Stimulated activated CD4-positive, alpha-beta T cell treated with anti-CD3 and anti-CD28 coated beads, TNF-alpha, amount 100 ng/mL, for 1 hour (primary cell): ENCODE measurements around the gene PLXNA4.

Source experiments
- DNase-seq, 3 donors: peaks; one replicate each; pipeline ENCODE4 v3.0.0-alpha.2; 2020; ENCODE audit warnings: low read depth in 3 of 3, low spot score in 1 of 3

PLXNA4 gene

GRCh38 chr7:132480534-132480933 is 95.7 kb downstream of the PLXNA4 start:
- no peak for DNase-seq

DNA sequence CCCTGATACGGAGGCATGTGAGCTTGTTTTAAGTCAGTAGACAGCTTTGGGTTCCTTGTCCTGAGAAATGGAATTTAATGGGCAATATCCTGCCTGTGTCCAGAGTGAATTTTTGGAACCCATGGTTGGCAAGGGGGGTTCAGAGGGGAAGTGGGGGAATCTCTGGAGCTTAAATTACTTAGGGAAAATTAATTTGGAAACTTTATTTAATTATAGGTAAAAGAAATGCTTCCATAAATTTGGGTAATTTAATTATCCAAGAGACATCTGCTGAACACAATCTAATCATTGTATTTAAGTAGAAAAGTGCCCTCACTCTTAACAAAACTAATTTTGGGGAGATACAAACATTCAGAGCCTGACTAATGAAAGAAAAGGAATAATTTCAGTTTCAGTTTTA is 99.7 kb downstream of the PLXNA4 start:
- no peak for DNase-seq

DNA sequence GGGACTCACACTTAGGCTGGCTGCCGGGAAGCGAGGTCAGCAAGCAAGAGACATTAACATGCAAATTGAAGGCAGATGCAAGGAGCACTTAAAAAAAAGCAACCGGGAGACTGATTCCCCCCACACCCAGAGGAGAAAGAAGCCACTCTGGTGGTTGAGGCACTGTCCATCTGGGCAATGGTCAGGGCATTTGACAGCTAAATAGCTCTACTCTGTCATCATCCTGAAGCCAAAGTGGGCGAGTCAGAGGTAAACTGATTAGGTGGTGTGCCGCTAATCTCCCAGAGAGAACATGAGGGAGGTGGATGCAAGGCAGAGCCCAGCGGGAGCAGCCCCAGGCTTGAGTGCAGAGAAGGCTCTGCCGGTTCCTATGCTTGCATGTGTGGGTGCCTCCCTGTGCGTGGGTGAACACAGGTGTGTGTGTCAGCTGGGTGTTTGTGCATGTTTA is 100.6 kb downstream of the PLXNA4 start:
- DNase-seq, result no peak

DNA sequence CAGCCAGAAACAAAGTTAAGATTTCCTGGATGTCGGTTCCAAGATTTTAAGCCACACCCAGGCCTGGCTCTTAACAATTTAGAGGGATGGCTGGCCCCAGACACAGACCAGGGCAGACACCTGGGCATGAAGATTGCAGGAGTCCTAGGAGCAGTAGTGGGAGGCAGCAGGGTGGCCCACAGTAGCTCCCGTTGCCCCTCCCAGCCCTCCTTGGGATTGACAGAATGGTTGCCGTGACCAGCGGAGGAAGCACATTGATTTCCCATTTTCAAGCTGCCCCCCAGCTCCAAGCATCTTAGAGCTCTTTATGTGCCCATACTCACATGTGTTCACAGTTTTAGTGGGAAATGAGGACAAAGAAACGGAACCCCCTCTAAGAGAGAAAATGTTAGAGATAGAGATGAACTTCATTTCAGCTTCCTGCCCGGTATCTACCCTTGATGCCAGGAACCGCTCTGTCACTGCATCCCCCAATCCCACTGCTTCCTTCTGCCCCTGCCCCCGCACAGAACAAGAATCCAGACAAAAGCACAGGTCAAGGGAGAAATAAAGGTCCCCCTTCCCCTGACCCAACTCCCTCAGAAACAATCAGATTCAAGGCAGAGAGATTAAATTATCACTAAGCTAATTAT is 101.1 kb downstream of the PLXNA4 start:
- DNase-seq, result no peak

GRCh38 chr7:132472463-132473120 is 103.7 kb downstream of the PLXNA4 start:
- DNase-seq, result no peak

DNA sequence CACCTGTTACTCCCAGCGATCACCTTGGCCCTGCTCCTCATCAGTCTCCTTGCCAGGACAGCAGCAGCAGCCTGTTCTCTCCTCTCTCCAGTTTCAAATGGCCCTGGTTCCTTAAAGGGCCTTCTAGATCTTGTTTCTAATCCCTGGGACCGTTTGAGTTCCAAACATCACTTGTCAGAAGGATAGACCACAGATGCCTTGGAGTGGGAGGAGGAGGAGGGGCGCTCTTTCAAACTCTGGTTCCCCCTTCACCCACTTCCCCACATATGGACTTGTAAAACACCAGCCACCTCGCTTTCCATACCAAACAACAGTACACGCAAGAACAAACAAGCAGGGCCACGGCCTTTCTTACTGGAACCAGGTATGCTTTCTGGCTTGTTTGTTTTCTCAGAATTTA is 104.8 kb downstream of the PLXNA4 start:
- no peak for DNase-seq

- DNase-seq, result no peak
Measured at GRCh38 chr7:132469681-132470080, 106.6 kb downstream of the PLXNA4 start.

- DNase-seq, result no peak
Measured at GRCh38 chr7:132469264-132469663, 107.0 kb downstream of the PLXNA4 start.

DNA sequence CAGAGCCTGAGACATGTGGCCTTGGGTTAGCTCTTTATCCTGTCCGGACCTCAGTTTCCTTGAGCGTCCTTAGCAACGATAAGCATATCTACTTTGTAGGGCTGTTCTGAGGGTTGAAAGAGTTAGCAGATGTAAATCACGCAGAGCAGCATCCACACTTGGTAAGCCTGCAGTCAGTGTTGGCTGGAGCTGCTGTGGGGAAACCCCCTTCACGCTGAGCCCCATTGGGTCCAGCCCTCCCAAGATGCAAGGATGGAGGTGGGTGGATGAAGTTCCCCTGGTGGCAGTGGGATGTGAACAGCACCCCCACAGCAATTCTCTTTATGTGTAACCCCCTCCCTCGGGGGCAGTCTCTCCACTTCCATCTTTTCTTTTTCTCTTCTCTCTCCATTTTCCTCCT is 109.9 kb downstream of the PLXNA4 start:
- DNase-seq, result no peak

DNA sequence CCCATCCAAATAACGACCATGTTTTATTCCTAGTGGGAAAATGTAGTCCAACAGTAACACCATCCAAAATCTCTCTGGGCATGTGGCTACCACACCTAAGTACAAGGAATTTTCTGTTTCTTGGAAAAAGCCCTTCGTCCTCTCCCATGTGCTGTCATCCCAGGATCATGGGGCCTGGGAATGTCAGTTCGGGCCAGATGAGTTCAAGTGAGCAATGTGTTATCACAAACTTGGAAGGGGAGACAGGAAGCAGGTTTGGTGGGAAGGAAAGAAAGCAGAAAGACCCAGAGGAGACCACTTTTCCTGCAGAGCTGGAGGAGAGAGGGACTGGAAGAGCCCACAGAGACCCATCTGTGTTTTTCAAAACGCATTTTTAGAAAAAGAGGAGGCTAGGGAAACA is 110.8 kb downstream of the PLXNA4 start:
- no peak for DNase-seq

- DNase-seq, result no peak
Measured at GRCh38 chr7:132464740-132465139, 111.5 kb downstream of the PLXNA4 start.

- no peak for DNase-seq
Measured at GRCh38 chr7:132463922-132464321, 112.3 kb downstream of the PLXNA4 start.

DNA sequence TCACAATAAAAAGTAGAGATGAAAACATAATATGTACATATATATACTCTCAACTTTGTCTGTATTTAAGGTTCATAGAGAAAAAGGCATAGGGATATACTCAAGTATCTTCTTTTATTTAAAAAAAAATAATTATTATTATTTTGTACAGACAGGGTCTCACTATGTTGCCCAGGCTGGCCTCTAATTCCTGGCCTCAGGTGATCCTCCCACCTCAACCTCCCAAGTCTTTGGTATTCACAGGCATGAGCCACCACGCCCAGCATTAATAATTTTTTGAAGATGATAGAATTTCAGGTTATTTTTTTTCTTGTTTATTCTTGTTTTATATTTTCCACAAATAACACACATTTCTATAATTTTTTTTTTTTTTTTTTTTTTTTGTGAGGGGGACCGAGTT is 113.8 kb downstream of the PLXNA4 start:
- no peak for DNase-seq

DNA sequence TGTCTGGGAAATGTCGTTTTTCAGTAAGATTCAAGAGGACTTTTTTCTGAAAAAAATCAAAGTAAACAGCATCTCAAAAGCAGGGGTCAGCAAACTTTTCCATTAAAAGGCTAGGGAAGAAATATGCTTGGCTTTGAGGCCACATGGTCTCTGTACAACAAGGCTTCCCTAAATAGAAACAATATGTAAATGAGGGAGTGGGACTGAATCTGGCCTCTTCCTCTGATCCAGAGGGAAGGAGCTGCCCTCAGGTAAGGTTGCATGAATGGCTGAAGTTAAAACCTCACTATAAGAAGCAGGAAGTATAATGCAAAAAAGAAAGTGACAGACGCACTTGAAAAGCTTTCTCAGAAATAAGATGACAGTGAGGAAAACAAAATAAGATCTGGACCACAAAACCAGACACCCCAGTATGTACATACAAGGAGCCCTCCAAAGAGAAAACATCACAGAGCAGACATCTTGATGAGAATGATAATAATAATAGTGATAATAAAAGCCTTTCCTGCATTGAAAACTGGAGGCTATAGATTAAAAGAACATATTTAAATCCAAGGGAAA is 115.2 kb downstream of the PLXNA4 start:
- DNase-seq, result no peak

DNA sequence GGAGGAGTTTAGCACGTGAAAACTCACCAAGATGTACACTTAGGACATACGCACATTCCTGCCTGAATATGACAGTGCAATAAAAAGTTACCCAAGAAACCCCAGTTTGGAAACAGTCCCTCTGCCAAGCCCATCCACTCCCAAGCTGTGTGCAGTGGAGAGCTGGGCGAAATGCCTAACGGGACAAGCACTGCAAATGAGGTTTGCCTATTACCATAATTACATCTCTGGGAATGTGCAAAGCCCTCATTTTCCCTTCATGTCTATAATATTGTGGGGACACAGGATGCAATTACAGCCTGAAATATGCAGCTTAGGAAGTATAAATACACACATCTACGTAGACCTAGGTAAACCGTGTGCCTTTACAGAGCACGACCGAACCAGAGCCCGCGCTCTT is 117.5 kb downstream of the PLXNA4 start:
- no peak for DNase-seq

GRCh38 chr7:132457658-132458057 is 118.6 kb downstream of the PLXNA4 start:
- no peak for DNase-seq

DNA sequence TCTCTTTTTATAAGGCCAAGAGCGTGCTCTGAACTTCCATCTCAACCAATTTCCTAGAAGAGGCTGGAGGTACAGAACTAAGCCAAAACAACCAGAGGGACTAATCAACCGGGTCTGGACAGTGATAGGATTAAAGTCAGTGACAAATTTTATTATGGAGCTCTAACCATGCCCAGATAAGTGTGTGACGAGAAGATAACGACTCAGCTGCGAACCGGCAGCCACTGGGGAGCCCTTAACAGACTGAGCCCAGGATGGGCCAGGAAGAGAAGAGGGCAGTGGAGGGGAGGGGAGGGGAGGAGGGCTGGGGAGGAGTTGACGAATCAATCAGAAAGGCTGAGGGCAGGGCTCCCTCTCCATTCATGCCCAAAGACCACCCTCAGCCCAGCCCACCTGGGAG is 119.9 kb downstream of the PLXNA4 start:
- no peak for DNase-seq

- no peak for DNase-seq
Measured at GRCh38 chr7:132455378-132455777, 120.9 kb downstream of the PLXNA4 start.

GRCh38 chr7:132453826-132454225 is 122.4 kb downstream of the PLXNA4 start:
- no peak for DNase-seq

DNA sequence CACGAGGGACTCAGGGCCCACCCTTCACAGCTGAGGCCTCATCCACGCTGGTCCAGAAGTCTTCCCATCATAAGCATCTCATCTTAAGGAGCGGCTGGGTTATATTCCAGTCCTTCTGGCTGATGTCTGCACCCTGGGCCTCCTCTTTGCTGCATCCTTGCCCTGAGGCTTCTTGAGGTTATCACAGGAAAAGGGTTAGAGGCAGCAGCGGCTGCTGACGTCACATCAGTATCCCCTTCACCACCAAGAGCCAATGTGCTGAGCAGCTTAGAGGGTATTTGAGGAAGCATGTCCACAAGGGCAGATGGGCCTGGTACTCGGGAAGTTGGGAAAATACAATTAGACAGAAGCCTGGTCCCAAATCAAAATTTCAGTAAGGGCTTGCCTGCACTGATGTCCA is 125.1 kb downstream of the PLXNA4 start:
- no peak for DNase-seq

DNA sequence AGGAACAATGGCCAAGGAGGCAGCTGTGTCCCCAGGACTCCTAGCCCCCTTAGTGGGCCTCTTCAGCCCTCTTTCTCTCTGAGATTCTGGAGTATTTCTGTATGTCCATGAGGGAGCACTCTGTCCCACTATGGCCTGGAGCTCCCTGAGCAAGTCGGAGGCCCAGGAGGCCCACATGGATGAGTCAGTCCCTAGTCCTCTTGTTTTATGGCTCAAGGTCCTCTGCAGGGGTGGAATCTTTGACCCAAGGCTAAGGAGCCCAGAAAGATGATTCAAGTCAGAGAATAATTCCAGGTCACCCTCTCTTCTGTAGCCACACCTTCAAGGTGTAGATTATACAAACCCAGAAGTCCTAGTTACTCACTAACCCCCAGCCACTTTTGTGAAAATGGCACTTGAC is 125.6 kb downstream of the PLXNA4 start:
- DNase-seq, result no peak

- DNase-seq, result no peak
Measured at GRCh38 chr7:132450188-132450587, 126.1 kb downstream of the PLXNA4 start.
